ENCODE measurements around the gene YIF1A. TPM values are rescaled to one million over a fixed set of nuclear protein-coding genes. Genes with fewer than 3 reads are reported as not detected.
"Not testable (repeated sequence)": the region's sequence is repeated elsewhere in the genome, so short reads cannot be mapped to it uniquely, and the experiment has no call there.

YIF1A gene
- total RNA-seq, 4 donors from 2014 or later = 55.3 to 76.2 (median 74.1) TPM

DNA sequence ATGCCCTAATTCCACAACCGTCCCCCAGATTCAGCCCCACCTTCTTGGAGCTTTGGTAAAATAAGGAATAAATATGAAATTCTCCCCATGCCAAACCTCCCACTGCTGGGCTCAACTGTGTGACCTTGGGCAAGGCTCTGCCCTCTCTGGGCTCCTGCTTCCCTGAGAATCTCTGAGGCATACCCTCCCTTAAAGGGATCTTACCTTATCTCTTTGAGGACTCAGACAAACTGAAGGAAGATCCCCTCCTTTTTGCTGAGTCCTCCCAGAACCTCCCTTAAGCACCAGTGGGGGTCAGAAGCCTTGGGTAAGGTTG is 25.2 kb upstream of the YIF1A start:
- DNase-seq (ENCODE audit: low spot score in 2 of 2) = no peak
- TF ChIP-seq, protein P1, sequence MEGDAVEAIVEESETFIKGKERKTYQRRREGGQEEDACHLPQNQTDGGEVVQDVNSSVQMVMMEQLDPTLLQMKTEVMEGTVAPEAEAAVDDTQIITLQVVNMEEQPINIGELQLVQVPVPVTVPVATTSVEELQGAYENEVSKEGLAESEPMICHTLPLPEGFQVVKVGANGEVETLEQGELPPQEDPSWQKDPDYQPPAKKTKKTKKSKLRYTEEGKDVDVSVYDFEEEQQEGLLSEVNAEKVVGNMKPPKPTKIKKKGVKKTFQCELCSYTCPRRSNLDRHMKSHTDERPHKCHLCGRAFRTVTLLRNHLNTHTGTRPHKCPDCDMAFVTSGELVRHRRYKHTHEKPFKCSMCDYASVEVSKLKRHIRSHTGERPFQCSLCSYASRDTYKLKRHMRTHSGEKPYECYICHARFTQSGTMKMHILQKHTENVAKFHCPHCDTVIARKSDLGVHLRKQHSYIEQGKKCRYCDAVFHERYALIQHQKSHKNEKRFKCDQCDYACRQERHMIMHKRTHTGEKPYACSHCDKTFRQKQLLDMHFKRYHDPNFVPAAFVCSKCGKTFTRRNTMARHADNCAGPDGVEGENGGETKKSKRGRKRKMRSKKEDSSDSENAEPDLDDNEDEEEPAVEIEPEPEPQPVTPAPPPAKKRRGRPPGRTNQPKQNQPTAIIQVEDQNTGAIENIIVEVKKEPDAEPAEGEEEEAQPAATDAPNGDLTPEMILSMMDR (IDR thresholded peaks at IDR 0.05) = no peak
- no peak for TF ChIP-seq POLR2A (IDR thresholded peaks at IDR 0.05)
- WGBS, 2 donors = 71 to 75% methylated on average over 1 of the region's 1 CpG
- intact Hi-C loops (cut with DNase I; ENCODE audit: low total_unique reads) = no loop called here
- H3K4me3 ChIP-seq (ENCODE audit: low read depth, poor library complexity, severe bottlenecking) = no peak overlapping the region

- intact Hi-C loops (cut with DNase I; ENCODE audit: low total_unique reads) = no loop called here
- TF ChIP-seq, protein P1 (IDR thresholded peaks at IDR 0.05) = no peak
- TF ChIP-seq POLR2A (IDR thresholded peaks at IDR 0.05) = no peak
- WGBS, 2 donors = 40% methylated on average over 33 to 38 of the region's 38 CpGs
- DNase-seq (ENCODE audit: low spot score in 2 of 2) = peak in 1 of 2 donors; percentile 89
- H3K4me3 ChIP-seq (ENCODE audit: low read depth, poor library complexity, severe bottlenecking) = peak overlapping the region; percentile 11
Observed at GRCh38 chr11:66313321-66314185, 24.6 kb upstream of the YIF1A start.

DNA sequence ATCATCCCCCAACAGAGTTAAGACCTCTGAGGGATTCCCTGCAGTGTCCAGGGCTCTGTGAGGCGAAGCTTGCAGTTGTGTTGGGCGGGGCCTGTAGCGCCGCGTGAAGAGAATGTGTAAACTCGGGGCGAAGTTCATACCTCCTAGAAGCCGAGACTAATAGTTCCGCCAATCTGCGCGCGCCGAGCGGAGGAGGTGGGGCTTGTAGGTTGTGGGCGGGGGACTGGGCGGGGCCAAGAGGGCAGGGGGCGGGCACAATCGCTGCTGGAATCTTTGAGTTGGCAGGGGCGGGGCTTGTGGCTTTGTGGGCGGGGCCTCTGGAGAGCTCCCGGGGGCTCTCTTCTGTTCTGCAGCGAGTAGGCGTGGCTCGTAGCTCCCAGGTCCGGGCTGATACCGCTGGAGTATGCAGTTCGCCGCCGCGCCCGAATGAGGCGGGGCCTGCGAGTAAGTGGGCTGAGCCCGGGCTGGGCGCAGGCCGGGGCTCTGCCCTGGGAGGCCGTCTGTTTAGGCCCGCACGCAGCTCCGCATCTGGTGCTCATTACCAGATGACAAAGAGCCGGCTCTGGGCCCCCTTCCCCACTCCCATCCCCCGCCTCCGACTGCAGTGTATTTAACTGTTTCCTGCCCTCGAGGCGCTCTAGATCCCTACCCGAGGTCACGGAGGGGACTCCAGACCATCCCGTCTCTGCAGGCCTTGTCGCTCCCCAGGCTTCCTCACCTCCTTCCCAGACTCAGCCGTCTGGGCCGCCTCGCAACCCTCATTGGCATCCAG is 23.8 kb upstream of the YIF1A start:
- intact Hi-C loops (cut with DNase I; ENCODE audit: low total_unique reads) = no loop called here
- TF ChIP-seq, protein P1 (IDR thresholded peaks at IDR 0.05) = no peak
- TF ChIP-seq POLR2A (IDR thresholded peaks at IDR 0.05) = no peak
- 3 to 5% methylated on average over 16 to 19 of the region's 52 CpGs for WGBS, 2 donors
- peak; percentile 99 to 100 for DNase-seq (ENCODE audit: low spot score in 2 of 2)
- peak overlapping the region; percentile 30 for H3K4me3 ChIP-seq (ENCODE audit: low read depth, poor library complexity, severe bottlenecking)

GRCh38 chr11:66311965-66312548 is 23.1 kb upstream of the YIF1A start:
- intact Hi-C loops (cut with DNase I; ENCODE audit: low total_unique reads) = no loop called here
- TF ChIP-seq, protein P1 (IDR thresholded peaks at IDR 0.05) = peak in 1 of 3 donors; percentile 74
- no peak for TF ChIP-seq POLR2A (IDR thresholded peaks at IDR 0.05)

GRCh38 chr11:66311470-66311964 is 22.6 kb upstream of the YIF1A start:
- no peak overlapping the region for H3K4me3 ChIP-seq (ENCODE audit: low read depth, poor library complexity, severe bottlenecking)
- 22 to 30% methylated on average over 26 of the region's 26 CpGs for WGBS, 2 donors
- no peak for TF ChIP-seq POLR2A (IDR thresholded peaks at IDR 0.05)
- TF ChIP-seq, protein P1 (IDR thresholded peaks at IDR 0.05) = no peak
- DNase-seq (ENCODE audit: low spot score in 2 of 2) = no peak
- intact Hi-C loops (cut with DNase I; ENCODE audit: low total_unique reads) = no loop called here

More at GRCh38 chr11:66311965-66312548, 23.1 kb upstream of the YIF1A start:
- H3K4me3 ChIP-seq (ENCODE audit: low read depth, poor library complexity, severe bottlenecking) = peak overlapping the region; percentile 30
- WGBS, 2 donors = 0% methylated on average over 33 to 38 of the region's 44 CpGs
- peak; percentile 93 to 98 for DNase-seq (ENCODE audit: low spot score in 2 of 2)

GRCh38 chr11:66310803-66311440 is 22.0 kb upstream of the YIF1A start:
- DNase-seq (ENCODE audit: low spot score in 2 of 2); intact Hi-C loops (cut with DNase I; ENCODE audit: low total_unique reads): not testable (repeated sequence)
- 79 to 82% methylated on average over 18 of the region's 18 CpGs for WGBS, 2 donors

More at GRCh38 chr11:66310803-66311440, 22.0 kb upstream of the YIF1A start:
- H3K4me3 ChIP-seq (ENCODE audit: low read depth, poor library complexity, severe bottlenecking) = not testable (repeated sequence)

All from lower leg skin (tissue), 4 donors.